Left lung (tissue), 10 donors: ENCODE data around the gene SUPV3L1. TPM values are rescaled to one million over a fixed set of nuclear protein-coding genes. Genes with fewer than 3 reads are reported as not detected.
"Not testable (repeated sequence)": the region's sequence is repeated elsewhere in the genome, so short reads cannot be mapped to it uniquely, and the experiment has no call there.

Source experiments
- ATAC-seq: fragments of 200-7000 bp; cut with Tn5 transposase; one replicate; pipeline ENCODE4 v1.9.1; 2020; ENCODE audit warnings: moderate library complexity
- DNase-seq, 4 donors: peaks; one replicate each; pipeline ENCODE4 v3.0.0-alpha.2; 2013 to 2020
- H3K27ac ChIP-seq, 2 donors: fragments of 200-600 bp; sonication (generic) in 1 of 2; one replicate each; pipeline versions ENCODE4 v1.5.0 to v1.8.0; 2020 to 2021
- H3K27me3 ChIP-seq, 2 donors: fragments of 200-600 bp; sonication (generic) in 1 of 2; one replicate each; pipeline versions ENCODE4 v1.5.0 to v1.8.0; 2020 to 2021
- H3K36me3 ChIP-seq, 2 donors: fragments of 200-600 bp; sonication (generic) in 1 of 2; one replicate each; pipeline versions ENCODE4 v1.5.0 to v1.8.0; 2020 to 2021
- H3K4me1 ChIP-seq, 2 donors: fragments of 200-600 bp; one replicate each; pipeline ENCODE4 v1.8.0; 2021
- H3K4me3 ChIP-seq, 2 donors: fragments of 200-600 bp; sonication (generic) in 1 of 2; one replicate each; pipeline versions ENCODE4 v1.5.0 to v1.8.0; 2020 to 2021; ENCODE audit warnings: mild to moderate bottlenecking in 1 of 2
- H3K9me3 ChIP-seq, 2 donors: fragments of 200-600 bp; sonication (generic) in 1 of 2; one replicate each; pipeline versions ENCODE4 v1.5.0 to v1.8.0; 2020 to 2021
- CTCF ChIP-seq, 2 donors: fragments of 200-600 bp; sonication (generic) in 1 of 2; IDR thresholded peaks; one replicate each; pipeline versions ENCODE4 v1.5.0 to v1.8.0; 2021; ENCODE audit warnings: antibody characterized with exemption in 2 of 2
- intact Hi-C, 2 donors: fragments of 100-400 bp; cut with DNase I; formaldehyde crosslinking; loops; one replicate each; pipeline versions ENCODE4 v1.11.2 to v1.14.2; 2022
- polyA plus RNA-seq, 6 donors: library from polyadenylated mRNA; unstranded; fragments of 120-200 nt; gene quantifications; one replicate each; pipeline ENCODE4 v1.2.1, GENCODE V29; 2013; ENCODE audit not compliant: insufficient read length in 6 of 6
- total RNA-seq, 2 donors: library from RNA; stranded (reverse); fragmentation: NEBNext Ultra II Directional; extraction: Animal tissue kit (Norgen Biotek cat#: 25700); gene quantifications; one replicate each; pipeline ENCODE4 v1.2.1, GENCODE V29; 2021
- donor health status: DM: no; HTN: yes; CAD: no.
- donor health status: DM: no; HTN: no; CAD: no.

Gene SUPV3L1
- total and polyA plus RNA-seq, 8 donors: 15.8 to 47.6 (median 39.6) TPM

- ATAC-seq (no peak), DNase-seq (no peak)
- Histone ChIP-seq H3K4me1 (no peaks in the 10 kb centered on the region), H3K9me3 (no peaks in the 10 kb centered on the region), H3K36me3 (no peaks in the 10 kb centered on the region), H3K4me3 (no peak overlapping the region), H3K27me3 (no peaks in the 10 kb centered on the region), H3K27ac (no peak overlapping the region)
- intact Hi-C loops: no loop called here
- TF ChIP-seq CTCF (IDR thresholded peaks at IDR 0.05): no peak
These were observed 67.3 kb downstream of the SUPV3L1 start for GRCh38 chr10:69247313-69247710.

- DNase-seq (no peak), ATAC-seq (no peak)
- H3K27ac ChIP-seq: no peak overlapping the region
- no peak overlapping the region for H3K4me3 ChIP-seq
- TF ChIP-seq CTCF (IDR thresholded peaks at IDR 0.05): no peak
- H3K36me3 ChIP-seq: no peaks in the 10 kb centered on the region
- H3K4me1 ChIP-seq: no peaks in the 10 kb centered on the region
- no peaks in the 10 kb centered on the region for H3K9me3 ChIP-seq
- no peaks in the 10 kb centered on the region for H3K27me3 ChIP-seq
- intact Hi-C loops: no loop called here
These were observed 68.2 kb downstream of the SUPV3L1 start for GRCh38 chr10:69248117-69248730.

- Histone ChIP-seq H3K27me3 (no peaks in the 10 kb centered on the region), H3K9me3 (no peaks in the 10 kb centered on the region), H3K4me3 (no peak overlapping the region), H3K27ac (no peak overlapping the region), H3K36me3 (no peaks in the 10 kb centered on the region), H3K4me1 (no peaks in the 10 kb centered on the region)
- intact Hi-C loops: no loop called here
- no peak for TF ChIP-seq CTCF (IDR thresholded peaks at IDR 0.05)
- ATAC-seq (no peak), DNase-seq (no peak)
These were observed 70.0 kb downstream of the SUPV3L1 start for GRCh38 chr10:69250041-69250440.

- DNase-seq, H3K27ac ChIP-seq, H3K9me3 ChIP-seq, ATAC-seq, H3K36me3 ChIP-seq, intact Hi-C loops, H3K4me1 ChIP-seq, H3K4me3 ChIP-seq, H3K27me3 ChIP-seq: not testable (repeated sequence)
These were observed 71.4 kb downstream of the SUPV3L1 start for GRCh38 chr10:69251417-69251816.

GRCh38 chr10:69253171-69253570, 73.1 kb downstream of the SUPV3L1 start:
- ATAC-seq (no peak), DNase-seq (no peak)
- H3K9me3 ChIP-seq: no peaks in the 10 kb centered on the region
- H3K27me3 ChIP-seq: no peaks in the 10 kb centered on the region
- no peaks in the 10 kb centered on the region for H3K36me3 ChIP-seq
- intact Hi-C loops: no loop called here
- no peak for TF ChIP-seq CTCF (IDR thresholded peaks at IDR 0.05)
- no peak overlapping the region for H3K27ac ChIP-seq
- no peaks in the 10 kb centered on the region for H3K4me1 ChIP-seq
- no peak overlapping the region for H3K4me3 ChIP-seq

GRCh38 chr10:69254877-69255276, 74.8 kb downstream of the SUPV3L1 start:
- H3K4me1 ChIP-seq: no peaks in the 10 kb centered on the region
- no peaks in the 10 kb centered on the region for H3K36me3 ChIP-seq
- TF ChIP-seq CTCF (IDR thresholded peaks at IDR 0.05): no peak
- intact Hi-C loops: no loop called here
- H3K9me3 ChIP-seq: no peaks in the 10 kb centered on the region
- no peak for ATAC-seq
- H3K4me3 ChIP-seq: no peak overlapping the region
- no peak for DNase-seq
- no peak overlapping the region for H3K27ac ChIP-seq
- H3K27me3 ChIP-seq: no peaks in the 10 kb centered on the region
